Transverse colon (tissue), 4 donors: ENCODE data around the gene SPATA13.

Experiments
- POLR2A ChIP-seq: fragments of 450-650 bp; IDR thresholded peaks from one replicate; pipeline ENCODE4 v1.6.1; 2016; ENCODE audit warnings: antibody characterized with exemption, mild to moderate bottlenecking, moderate library complexity
- POLR2AphosphoS5 ChIP-seq, 3 donors: sonication (generic); formaldehyde crosslinking; IDR thresholded peaks; one replicate each; pipeline ENCODE4 v1.6.1; 2016; ENCODE audit warnings: antibody characterized with exemption in 3 of 3
- TF ChIP-seq, protein P1 (sequence below), 5 experiments: fragments of 200-600 bp in 3 of 5; fragments of 450-650 bp in 2 of 5; sonication (generic) in 3 of 5; IDR thresholded peaks; 1 replicate in 2 of 5; 2 replicates in 3 of 5; pipeline ENCODE4 v1.5.1; 2016 to 2017; ENCODE audit warnings: antibody characterized with exemption in 5 of 5, inconsistent platforms in 3 of 5, mild to moderate bottlenecking in 2 of 5, moderate library complexity in 1 of 5

DNA sequence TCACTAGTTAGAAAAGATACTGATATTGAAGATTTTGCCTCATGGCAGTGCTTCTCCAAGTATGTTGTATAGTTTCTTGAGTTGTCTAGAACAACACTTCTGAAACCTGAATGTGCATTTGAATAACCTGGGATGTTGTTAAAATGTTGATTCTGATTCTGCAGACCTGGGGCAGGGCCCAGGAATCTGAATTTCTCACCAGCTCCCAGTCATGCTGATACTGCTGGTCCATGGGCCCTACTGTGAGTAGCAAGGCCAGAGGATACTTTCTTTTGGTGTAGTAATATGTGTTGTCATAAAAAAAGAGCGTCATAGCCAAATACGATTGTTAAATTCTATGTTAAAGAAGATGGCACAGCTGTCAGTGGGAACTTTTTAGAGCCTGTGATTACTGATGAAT, 107.3 kb downstream of the SPATA13 start:
- TF ChIP-seq POLR2AphosphoS5 (IDR thresholded peaks at IDR 0.05) (no peak), POLR2A (no peak)
- TF ChIP-seq, protein P1, sequence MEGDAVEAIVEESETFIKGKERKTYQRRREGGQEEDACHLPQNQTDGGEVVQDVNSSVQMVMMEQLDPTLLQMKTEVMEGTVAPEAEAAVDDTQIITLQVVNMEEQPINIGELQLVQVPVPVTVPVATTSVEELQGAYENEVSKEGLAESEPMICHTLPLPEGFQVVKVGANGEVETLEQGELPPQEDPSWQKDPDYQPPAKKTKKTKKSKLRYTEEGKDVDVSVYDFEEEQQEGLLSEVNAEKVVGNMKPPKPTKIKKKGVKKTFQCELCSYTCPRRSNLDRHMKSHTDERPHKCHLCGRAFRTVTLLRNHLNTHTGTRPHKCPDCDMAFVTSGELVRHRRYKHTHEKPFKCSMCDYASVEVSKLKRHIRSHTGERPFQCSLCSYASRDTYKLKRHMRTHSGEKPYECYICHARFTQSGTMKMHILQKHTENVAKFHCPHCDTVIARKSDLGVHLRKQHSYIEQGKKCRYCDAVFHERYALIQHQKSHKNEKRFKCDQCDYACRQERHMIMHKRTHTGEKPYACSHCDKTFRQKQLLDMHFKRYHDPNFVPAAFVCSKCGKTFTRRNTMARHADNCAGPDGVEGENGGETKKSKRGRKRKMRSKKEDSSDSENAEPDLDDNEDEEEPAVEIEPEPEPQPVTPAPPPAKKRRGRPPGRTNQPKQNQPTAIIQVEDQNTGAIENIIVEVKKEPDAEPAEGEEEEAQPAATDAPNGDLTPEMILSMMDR (IDR thresholded peaks at IDR 0.05): no peak
